ENCODE data around the gene CIDEB. TPM values are rescaled to one million over a fixed set of nuclear protein-coding genes. Genes with fewer than 3 reads are reported as not detected.

CIDEB gene
- total RNA-seq, 1 donor from 2014 or later: 2.4 TPM

GRCh38 chr14:24332268-24332993, 24.7 kb upstream of the CIDEB start:
- DNase-seq (ENCODE audit: low read depth in 2 of 2): peak; percentile 36 to 52

GRCh38 chr14:24331731-24332267, 24.0 kb upstream of the CIDEB start:
- DNase-seq (ENCODE audit: low read depth in 2 of 2): no peak

- no peak for DNase-seq (ENCODE audit: low read depth in 2 of 2)
These were observed 23.3 kb upstream of the CIDEB start for GRCh38 chr14:24330973-24331674.

- DNase-seq (ENCODE audit: low read depth in 2 of 2): no peak
These were observed 22.0 kb upstream of the CIDEB start for GRCh38 chr14:24329736-24330135.

GRCh38 chr14:24329073-24329663, 21.4 kb upstream of the CIDEB start:
- no peak for DNase-seq (ENCODE audit: low read depth in 2 of 2)

- DNase-seq (ENCODE audit: low read depth in 2 of 2): peak in 1 of 2 donors; percentile 28
These were observed 20.1 kb upstream of the CIDEB start for GRCh38 chr14:24327914-24328313.

GRCh38 chr14:24327303-24327702, 19.5 kb upstream of the CIDEB start:
- DNase-seq (ENCODE audit: low read depth in 2 of 2): no peak

GRCh38 chr14:24325963-24326362, 18.2 kb upstream of the CIDEB start:
- DNase-seq (ENCODE audit: low read depth in 2 of 2): no peak

GRCh38 chr14:24325041-24325530, 17.3 kb upstream of the CIDEB start:
- no peak for DNase-seq (ENCODE audit: low read depth in 2 of 2)

- no peak for DNase-seq (ENCODE audit: low read depth in 2 of 2)
These were observed 16.2 kb upstream of the CIDEB start for GRCh38 chr14:24324024-24324423.

- DNase-seq (ENCODE audit: low read depth in 2 of 2): no peak
These were observed 15.6 kb upstream of the CIDEB start for GRCh38 chr14:24323341-24323740.

- DNase-seq (ENCODE audit: low read depth in 2 of 2): no peak
These were observed 14.9 kb upstream of the CIDEB start for GRCh38 chr14:24322672-24323071.

GRCh38 chr14:24321212-24321975, 13.6 kb upstream of the CIDEB start:
- DNase-seq (ENCODE audit: low read depth in 2 of 2): no peak

- DNase-seq (ENCODE audit: low read depth in 2 of 2): no peak
These were observed 9.6 kb upstream of the CIDEB start for GRCh38 chr14:24317141-24317928.

GRCh38 chr14:24316597-24316950, 8.8 kb upstream of the CIDEB start:
- DNase-seq (ENCODE audit: low read depth in 2 of 2): no peak

- DNase-seq (ENCODE audit: low read depth in 2 of 2): peak; percentile 50 to 67
These were observed 8.2 kb upstream of the CIDEB start for GRCh38 chr14:24315807-24316596.

GRCh38 chr14:24315243-24315806, 7.5 kb upstream of the CIDEB start:
- DNase-seq (ENCODE audit: low read depth in 2 of 2): no peak

GRCh38 chr14:24314377-24315193, 6.8 kb upstream of the CIDEB start:
- no peak for DNase-seq (ENCODE audit: low read depth in 2 of 2)

- no peak for DNase-seq (ENCODE audit: low read depth in 2 of 2)
These were observed 6.1 kb upstream of the CIDEB start for GRCh38 chr14:24313913-24314312.

All from dermis microvascular lymphatic vessel endothelial cell (primary cell).